Vagina (tissue), 2 donors: ENCODE measurements around the gene DICER1. TPM values are rescaled to one million over a fixed set of nuclear protein-coding genes. Genes with fewer than 3 reads are reported as not detected.

Experiments
- DNase-seq, 2 donors: peaks; one replicate each; pipeline ENCODE4 v3.0.0-alpha.2; 2017; ENCODE audit errors: extremely low spot score in 2 of 2
- H3K27ac ChIP-seq: fragments of 200-600 bp; sonication (generic); one replicate; pipeline ENCODE4 v1.5.1; 2019
- H3K27me3 ChIP-seq: fragments of 200-600 bp; sonication (generic); one replicate; pipeline ENCODE4 v1.5.1; 2019
- H3K36me3 ChIP-seq, 2 donors: fragments of 200-600 bp; sonication (generic); one replicate each; pipeline ENCODE4 v1.5.1; 2017 to 2019
- H3K4me1 ChIP-seq: fragments of 200-600 bp; sonication (generic); one replicate; pipeline ENCODE4 v1.5.1; 2019
- H3K4me3 ChIP-seq, 2 donors: fragments of 200-600 bp; sonication (generic); 1 replicate in 1 of 2; 2 replicates in 1 of 2; pipeline ENCODE4 v1.5.1; 2016 to 2019
- H3K9me3 ChIP-seq: fragments of 200-600 bp; sonication (generic); one replicate; pipeline ENCODE4 v1.5.1; 2019
- CTCF ChIP-seq, 3 experiments: fragments of 450-650 bp in 2 of 3; fragments of 200-600 bp in 1 of 3; sonication (generic) in 1 of 3; IDR thresholded peaks; one replicate each; pipeline ENCODE4 v1.5.1; 2017 to 2019; ENCODE audit warnings: antibody characterized with exemption in 3 of 3, mild to moderate bottlenecking in 2 of 3, moderate library complexity in 2 of 3
- POLR2A ChIP-seq, 2 donors: fragments of 450-650 bp; IDR thresholded peaks; one replicate each; pipeline ENCODE4 v1.6.1; 2017; ENCODE audit warnings: antibody characterized with exemption in 2 of 2, mild to moderate bottlenecking in 2 of 2, moderate library complexity in 2 of 2
- POLR2AphosphoS5 ChIP-seq, 2 donors: sonication (generic); formaldehyde crosslinking; IDR thresholded peaks; one replicate each; pipeline ENCODE4 v1.9.0; 2017; ENCODE audit warnings: antibody characterized with exemption in 2 of 2, mild to moderate bottlenecking in 2 of 2, low read depth in 1 of 2; ENCODE audit not compliant: insufficient read depth in 1 of 2
- intact Hi-C: fragments of 100-400 bp; cut with DNase I; formaldehyde crosslinking; loops from one replicate; pipeline ENCODE4 v1.15.1; 2023
- total RNA-seq: library from RNA; depleted of rRNA; stranded (reverse); fragments of >200 nt; gene quantifications from one replicate; pipeline ENCODE4 v1.2.3, GENCODE V29; 2016

DICER1 gene
- total RNA-seq, 1 donor from 2014 or later, result 68.3 TPM

GRCh38 chr14:95190346-95190840, 33.1 kb upstream of the DICER1 start:
- intact Hi-C loops, result no loop called here
- peaks cover 10% of the 10 kb centered on the region for H3K4me1 ChIP-seq
- H3K27ac ChIP-seq, result no peak overlapping the region
- H3K27me3 ChIP-seq, result no peaks in the 10 kb centered on the region
- H3K9me3 ChIP-seq, result no peaks in the 10 kb centered on the region
- H3K4me3 ChIP-seq, result no peak overlapping the region
- no peak for TF ChIP-seq POLR2A (IDR thresholded peaks at IDR 0.05)
- no peak for TF ChIP-seq CTCF (IDR thresholded peaks at IDR 0.05)
- TF ChIP-seq POLR2AphosphoS5 (IDR thresholded peaks at IDR 0.05; ENCODE audit: insufficient read depth in 1 of 2, low read depth in 1 of 2), result no peak
- no peak for DNase-seq
- H3K36me3 ChIP-seq, result peaks cover 0 to 5% of the 10 kb centered on the region in 2 donors

- intact Hi-C loops, result no loop called here
- Histone ChIP-seq H3K4me1 (peaks cover 18% of the 10 kb centered on the region), H3K27ac (no peak overlapping the region), H3K36me3 (peaks cover 0 to 5% of the 10 kb centered on the region in 2 donors), H3K27me3 (no peaks in the 10 kb centered on the region), H3K9me3 (no peaks in the 10 kb centered on the region), H3K4me3 (no peak overlapping the region)
- TF ChIP-seq POLR2A (IDR thresholded peaks at IDR 0.05), result no peak
- TF ChIP-seq POLR2AphosphoS5 (IDR thresholded peaks at IDR 0.05; ENCODE audit: insufficient read depth in 1 of 2, low read depth in 1 of 2), result no peak
- no peak for TF ChIP-seq CTCF (IDR thresholded peaks at IDR 0.05)
- no peak for DNase-seq
Measured at GRCh38 chr14:95189367-95190132, 32.2 kb upstream of the DICER1 start.

- intact Hi-C loops, result no loop called here
- DNase-seq, result no peak
- TF ChIP-seq POLR2A (IDR thresholded peaks at IDR 0.05), result no peak
- TF ChIP-seq POLR2AphosphoS5 (IDR thresholded peaks at IDR 0.05; ENCODE audit: insufficient read depth in 1 of 2, low read depth in 1 of 2), result no peak
- TF ChIP-seq CTCF (IDR thresholded peaks at IDR 0.05), result no peak
- no peaks in the 10 kb centered on the region for H3K27me3 ChIP-seq
- peaks cover 26% of the 10 kb centered on the region for H3K4me1 ChIP-seq
- H3K27ac ChIP-seq, result no peak overlapping the region
- H3K36me3 ChIP-seq, result peaks cover 0 to 5% of the 10 kb centered on the region in 2 donors
- no peaks in the 10 kb centered on the region for H3K9me3 ChIP-seq
- H3K4me3 ChIP-seq, result no peak overlapping the region
Measured at GRCh38 chr14:95188380-95188779, 31.1 kb upstream of the DICER1 start.

- Histone ChIP-seq H3K4me3 (no peak overlapping the region), H3K27ac (peak overlapping the region; percentile 36), H3K36me3 (peaks cover 0 to under 1% of the 10 kb centered on the region in 2 donors), H3K9me3 (no peaks in the 10 kb centered on the region), H3K27me3 (no peaks in the 10 kb centered on the region), H3K4me1 (peaks cover 26% of the 10 kb centered on the region)
- TF ChIP-seq POLR2A (IDR thresholded peaks at IDR 0.05), result no peak
- no peak for TF ChIP-seq POLR2AphosphoS5 (IDR thresholded peaks at IDR 0.05; ENCODE audit: insufficient read depth in 1 of 2, low read depth in 1 of 2)
- TF ChIP-seq CTCF (IDR thresholded peaks at IDR 0.05), result no peak
- intact Hi-C loops, result no loop called here
- no peak for DNase-seq
Measured at GRCh38 chr14:95185767-95186392, 28.6 kb upstream of the DICER1 start.
